Heart left ventricle (tissue), 16 donors: Measurements from ENCODE around the gene CERS1. TPM values are rescaled to one million over a fixed set of nuclear protein-coding genes. Genes with fewer than 3 reads are reported as not detected.
A peak's percentile ranks its signal among the peaks of the same experiment; 100 is the strongest.

Experiments
- ATAC-seq, 4 donors: fragments of 200-7000 bp; cut with Tn5 transposase; one replicate each; pipeline ENCODE4 v1.9.1; 2020 to 2022; ENCODE audit warnings: moderate library complexity in 4 of 4, mild to moderate bottlenecking in 3 of 4, moderate number of reproducible peaks in 1 of 4
- DNase-seq, 5 donors: peaks; one replicate each; pipeline ENCODE4 v3.0.0-alpha.2; 2020
- H3K27ac ChIP-seq, 12 donors: fragments of 200-600 bp; sonication (generic) in 4 of 12; one replicate each; pipeline versions ENCODE4 v1.5.0 to v1.8.0; 2016 to 2022; ENCODE audit warnings: mild to moderate bottlenecking in 2 of 12
- H3K27me3 ChIP-seq, 9 donors: fragments of 200-600 bp; sonication (generic) in 2 of 9; one replicate each; pipeline versions ENCODE4 v1.5.1 to v1.8.0; 2016 to 2022; ENCODE audit warnings: mild to moderate bottlenecking in 3 of 9
- H3K36me3 ChIP-seq, 9 donors: fragments of 200-600 bp; sonication (generic) in 2 of 9; one replicate each; pipeline versions ENCODE4 v1.5.0 to v1.8.0; 2018 to 2022; ENCODE audit warnings: mild to moderate bottlenecking in 2 of 9
- H3K4me1 ChIP-seq, 12 donors: fragments of 200-600 bp; sonication (generic) in 4 of 12; one replicate each; pipeline versions ENCODE4 v1.5.0 to v1.8.0; 2016 to 2022; ENCODE audit warnings: mild to moderate bottlenecking in 3 of 12
- H3K4me3 ChIP-seq, 12 donors: fragments of 200-600 bp; sonication (generic) in 4 of 12; one replicate each; pipeline versions ENCODE4 v1.5.0 to v1.8.0; 2017 to 2022; ENCODE audit warnings: mild to moderate bottlenecking in 9 of 12, moderate library complexity in 4 of 12
- H3K9me3 ChIP-seq, 12 donors: fragments of 200-600 bp; sonication (generic) in 4 of 12; one replicate each; pipeline versions ENCODE4 v1.5.0 to v1.8.0; 2016 to 2022; ENCODE audit warnings: mild to moderate bottlenecking in 1 of 12
- POLR2A ChIP-seq, 2 donors: fragments of 450-650 bp; IDR thresholded peaks; one replicate each; pipeline ENCODE4 v1.6.1; 2017; ENCODE audit warnings: antibody characterized with exemption in 2 of 2, mild to moderate bottlenecking in 2 of 2, moderate library complexity in 2 of 2
- WGBS, 4 donors: extraction: QIAGEN DNeasy Blood & Tissue Kit in 2 of 4; methylation state at CpG; one replicate each; pipeline versions ENCODE4 v1.1.5 to v1.1.7; 2013 to 2018; 5-methylcytosine and 5-hydroxymethylcytosine counted together
- intact Hi-C, 10 donors: fragments of 100-400 bp; cut with DNase I; formaldehyde crosslinking; loops; one replicate each; pipeline versions ENCODE4 v1.11.1 to v1.14.2; 2022
- polyA plus RNA-seq, 2 donors: library from polyadenylated mRNA; stranded (reverse); fragments of 200-250 nt; gene quantifications; one replicate each; pipeline ENCODE4 v1.2.3, GENCODE V29; 2013
- total RNA-seq, 9 donors: library from RNA; depleted of rRNA in 2 of 9; stranded (reverse); fragments of >200 nt in 2 of 9; fragmentation: NEBNext Ultra II Directional in 3 of 9; extraction: Animal tissue kit (Norgen Biotek cat#: 25700) in 3 of 9; gene quantifications; one replicate each; pipeline versions ENCODE4 v1.1.0 to v1.2.4, GENCODE V29; 2016 to 2023
- TF ChIP-seq, protein P1 (sequence below), 12 donors: fragments of 200-600 bp; sonication (generic) in 4 of 12; IDR thresholded peaks; one replicate each; pipeline versions ENCODE4 v1.5.0 to v1.8.0; 2018 to 2022; ENCODE audit warnings: antibody characterized with exemption in 12 of 12, mild to moderate bottlenecking in 5 of 12
- donor health status: ischemic (EF 13 %, LVEDD 7.1; RV severe dilation, severe dysfunction).
- donor health status: healthy with polysubstance abuse.
- donor health status: DM: no; HTN: yes; CAD: no.
- donor health status: DM: no; HTN: no; CAD: no.
- donor health status: ischemic (EF 25% LVEDD 6.9; RV normal size, moderate dysfunction).
- donor health status: ischemic (EF 25% LVEDD 5.7; RV mildly dilated, moderate dysfunction).
- donor health status: healthy.
- donor health status: DM: yes; HTN: yes; CAD: no.
- donor health status: ischemic (EF 35%, LVEDD 5.7; RV mildly dilated, moderate dysfunction).
- donor health status: nonischemic (EF 11% LVEDD 7.7; RV severe dilation, severe dysfunction).
- donor health status: DM: yes; HTN: yes; CAD: no.
- donor health status: PGD.
- donor health status: ischemic (EF 29% LVEDD 5.4; RV normal size, mild dysfunction).
- donor health status: nonischemic (EF 23%, LVEDD 6.1; RV moderate dilation, normal function).

Gene CERS1
- total and polyA plus RNA-seq, 11 donors: 0.21 to 2.1 (median 0.52) TPM

DNA sequence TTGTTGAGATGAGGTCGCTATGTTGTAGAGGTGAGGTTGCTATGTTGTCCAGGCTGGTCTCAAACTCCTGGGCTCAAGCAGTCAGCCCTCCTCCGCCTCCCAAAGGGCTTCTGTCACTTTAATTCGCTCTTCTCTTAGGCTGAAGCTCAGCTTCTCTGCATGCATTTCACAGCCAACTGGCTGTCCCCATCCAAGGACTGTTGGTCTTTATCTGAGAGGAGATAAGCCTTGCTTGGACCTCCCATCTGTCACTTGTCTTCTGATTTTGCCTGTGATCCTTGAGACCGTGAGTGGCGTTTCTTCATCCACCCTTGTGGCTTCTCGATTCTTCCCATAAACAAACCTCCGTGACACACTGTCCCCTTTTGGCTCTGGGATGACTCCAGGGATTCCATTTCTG lies 24.4 kb downstream of the CERS1 start:
- intact Hi-C loops: no loop called here
- H3K27me3 ChIP-seq: peaks cover 0 to 21% (median 9%) of the 10 kb centered on the region in 9 donors
- DNase-seq: no peak
- no peaks in the 10 kb centered on the region for H3K9me3 ChIP-seq
- WGBS, 4 donors: 68 to 90% (median 87%) methylated on average over 7 of the region's 7 CpGs
- no peak for ATAC-seq
- no peak overlapping the region for H3K4me3 ChIP-seq
- no peak for TF ChIP-seq POLR2A (IDR thresholded peaks at IDR 0.05)
- TF ChIP-seq, protein P1, sequence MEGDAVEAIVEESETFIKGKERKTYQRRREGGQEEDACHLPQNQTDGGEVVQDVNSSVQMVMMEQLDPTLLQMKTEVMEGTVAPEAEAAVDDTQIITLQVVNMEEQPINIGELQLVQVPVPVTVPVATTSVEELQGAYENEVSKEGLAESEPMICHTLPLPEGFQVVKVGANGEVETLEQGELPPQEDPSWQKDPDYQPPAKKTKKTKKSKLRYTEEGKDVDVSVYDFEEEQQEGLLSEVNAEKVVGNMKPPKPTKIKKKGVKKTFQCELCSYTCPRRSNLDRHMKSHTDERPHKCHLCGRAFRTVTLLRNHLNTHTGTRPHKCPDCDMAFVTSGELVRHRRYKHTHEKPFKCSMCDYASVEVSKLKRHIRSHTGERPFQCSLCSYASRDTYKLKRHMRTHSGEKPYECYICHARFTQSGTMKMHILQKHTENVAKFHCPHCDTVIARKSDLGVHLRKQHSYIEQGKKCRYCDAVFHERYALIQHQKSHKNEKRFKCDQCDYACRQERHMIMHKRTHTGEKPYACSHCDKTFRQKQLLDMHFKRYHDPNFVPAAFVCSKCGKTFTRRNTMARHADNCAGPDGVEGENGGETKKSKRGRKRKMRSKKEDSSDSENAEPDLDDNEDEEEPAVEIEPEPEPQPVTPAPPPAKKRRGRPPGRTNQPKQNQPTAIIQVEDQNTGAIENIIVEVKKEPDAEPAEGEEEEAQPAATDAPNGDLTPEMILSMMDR (IDR thresholded peaks at IDR 0.05): no peak
- no peak overlapping the region for H3K27ac ChIP-seq
- peaks cover 0 to 20% (median 17%) of the 10 kb centered on the region in 9 donors for H3K36me3 ChIP-seq
- peaks cover 2 to 31% (median 10%) of the 10 kb centered on the region in 12 donors for H3K4me1 ChIP-seq

DNA sequence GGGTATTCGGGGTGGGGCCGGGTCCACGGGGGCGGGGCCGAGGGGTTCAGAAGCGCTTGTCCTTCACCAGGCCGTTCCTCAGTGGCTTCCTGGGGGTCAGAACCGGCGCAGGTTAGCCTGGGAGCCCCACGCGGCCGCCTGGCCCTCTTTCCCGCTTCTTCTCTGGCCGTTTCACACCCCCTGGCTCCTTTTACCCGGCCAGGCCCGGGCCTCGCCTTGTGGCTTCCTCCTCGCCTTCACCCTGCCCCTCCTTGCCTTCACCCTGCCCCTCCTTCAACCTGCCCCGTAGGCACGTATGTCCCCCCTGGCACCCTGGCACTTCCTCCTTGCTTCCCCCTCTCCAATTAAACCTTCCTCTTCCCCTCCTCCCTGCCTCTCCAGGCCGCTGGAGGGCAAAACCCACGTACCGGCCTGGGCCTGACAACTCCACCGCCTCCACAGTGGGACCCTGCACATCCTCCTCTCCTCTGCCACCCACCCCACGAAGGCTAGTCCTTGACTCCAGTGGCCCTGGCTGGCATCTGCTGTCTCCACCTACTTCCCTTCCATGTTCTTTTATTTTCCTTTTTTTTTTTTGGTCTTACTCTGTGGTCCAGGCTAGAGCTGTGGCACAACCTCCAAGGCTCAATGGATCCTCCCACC lies 25.3 kb downstream of the CERS1 start:
- H3K27ac ChIP-seq: no peak overlapping the region
- no peak for ATAC-seq

DNA sequence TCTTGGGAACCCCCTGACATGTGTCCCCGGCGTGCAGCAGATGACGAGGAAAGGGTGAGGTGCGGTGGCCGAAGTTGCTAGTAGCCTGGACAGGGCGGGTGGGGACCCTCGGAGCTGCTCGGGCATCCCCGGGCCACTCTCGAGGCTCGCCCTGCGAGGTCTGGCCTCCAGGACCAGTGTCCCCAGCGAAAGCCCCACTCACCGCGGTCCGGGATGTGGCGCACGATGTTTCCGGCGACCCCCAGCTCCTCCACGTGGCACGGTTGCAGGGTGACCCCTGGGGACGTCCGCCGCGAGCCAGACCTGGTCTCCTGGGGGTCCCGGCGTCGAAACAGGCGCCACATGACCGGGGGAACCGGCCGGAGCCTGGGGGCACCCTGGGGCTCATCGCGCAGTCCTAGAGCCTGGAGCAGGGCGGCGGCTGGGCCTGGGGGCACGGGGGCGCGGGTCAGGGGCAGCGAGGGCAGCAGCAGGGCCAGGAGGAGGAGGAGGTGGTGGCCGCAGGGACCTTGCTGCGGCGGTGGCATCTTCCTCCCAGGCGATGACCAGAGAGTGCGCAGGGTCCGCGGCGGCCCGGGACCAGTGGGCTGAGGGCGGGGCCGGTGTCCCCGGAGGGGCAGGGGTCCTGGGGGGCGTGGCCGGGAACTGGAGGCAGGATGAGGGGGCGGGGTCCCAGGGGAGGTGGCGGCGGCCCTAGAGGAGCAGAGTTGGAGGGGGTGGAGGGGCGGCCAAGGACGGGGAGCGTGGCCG lies 26.0 kb downstream of the CERS1 start:
- DNase-seq: peak in 1 of 5 donors; percentile 27

More for the DNA sequence above, 25.3 kb downstream of the CERS1 start:
- peaks cover 2 to 29% (median 25%) of the 10 kb centered on the region in 9 donors for H3K36me3 ChIP-seq
- intact Hi-C loops: no loop called here
- WGBS, 4 donors: 28 to 52% (median 44%) methylated on average over 19 to 25 of the region's 25 CpGs
- H3K4me3 ChIP-seq: no peak overlapping the region
- peaks cover 0 to 21% (median 9%) of the 10 kb centered on the region in 9 donors for H3K27me3 ChIP-seq
- no peaks in the 10 kb centered on the region for H3K9me3 ChIP-seq
- peak in 1 of 5 donors; percentile 23 for DNase-seq
- H3K4me1 ChIP-seq: peaks cover 2 to 36% (median 10%) of the 10 kb centered on the region in 12 donors
- TF ChIP-seq, protein P1 (IDR thresholded peaks at IDR 0.05): no peak
- no peak for TF ChIP-seq POLR2A (IDR thresholded peaks at IDR 0.05)

More for the DNA sequence above, 26.0 kb downstream of the CERS1 start:
- H3K4me3 ChIP-seq: no peak overlapping the region
- peaks cover 2 to 36% (median 10%) of the 10 kb centered on the region in 12 donors for H3K4me1 ChIP-seq
- no peaks in the 10 kb centered on the region for H3K9me3 ChIP-seq
- H3K27me3 ChIP-seq: peaks cover 0 to 21% (median 9%) of the 10 kb centered on the region in 9 donors
- H3K36me3 ChIP-seq: peaks cover 4 to 36% (median 32%) of the 10 kb centered on the region in 9 donors
- WGBS, 4 donors: 7 to 15% (median 11%) methylated on average over 38 to 62 of the region's 62 CpGs
- H3K27ac ChIP-seq: no peak overlapping the region
- ATAC-seq: peak in 1 of 4 donors; percentile 5
- intact Hi-C loops: loop anchor here in 1 of 10 donors (5.0 kb wide), 1 partner anchor 278 kb away; no protein-coding TSS in a partner anchor
- TF ChIP-seq, protein P1 (IDR thresholded peaks at IDR 0.05): no peak
- TF ChIP-seq POLR2A (IDR thresholded peaks at IDR 0.05): no peak
